B cell (primary cell): ENCODE results near the gene COL4A1. TPM values are rescaled to one million over a fixed set of nuclear protein-coding genes. Genes with fewer than 3 reads are reported as not detected.

Source experiments
- ATAC-seq: fragments of 200-7000 bp; cut with Tn5 transposase; one replicate; pipeline ENCODE4 v1.10.0; 2021; ENCODE audit warnings: low read depth, mild to moderate bottlenecking, moderate number of reproducible peaks, moderate library complexity
- CTCF ChIA-PET: fragments of 350-600 bp; sonication (Branson Sonifier 250); formaldehyde crosslinking; loops from one replicate; lab custom pipeline; 2021; ENCODE audit warnings: antibody characterized with exemption, inconsistent platforms; lab: Charles Lee
- POLR2A ChIA-PET: fragments of 350-600 bp; sonication (Branson Sonifier 250); formaldehyde crosslinking; loops from one replicate; lab custom pipeline; 2021; ENCODE audit warnings: antibody characterized with exemption; lab: Charles Lee
- DNase-seq: peaks from one replicate; pipeline ENCODE4 v3.0.0; 2013
- H2AFZ ChIP-seq: 2 replicates; pipeline ENCODE4 v1.6.1; 2012; ENCODE audit warnings: mild to moderate bottlenecking, low read depth, low read length; ENCODE audit not compliant: insufficient read depth, poor library complexity, severe bottlenecking
- H3K27ac ChIP-seq, 2 donors: 1 replicate in 1 of 2; 2 replicates in 1 of 2; pipeline ENCODE4 v1.5.1; 2012 to 2013; ENCODE audit warnings: low read length in 2 of 2, mild to moderate bottlenecking in 2 of 2, moderate library complexity in 1 of 2
- H3K27me3 ChIP-seq, 4 experiments: fragments of 200-600 bp in 1 of 4; sonication (generic) in 1 of 4; replicated peaks in 1 of 4; 1 replicate in 2 of 4; 2 replicates in 2 of 4; pipeline versions ENCODE4 v1.6.1 to v1.7.0; 2013 to 2016; ENCODE audit warnings: low read length in 3 of 4, mild to moderate bottlenecking in 2 of 4, mixed read lengths in 1 of 4, moderate library complexity in 1 of 4; ENCODE audit not compliant: insufficient read depth in 4 of 4, control insufficient read depth in 3 of 4; ENCODE audit errors: control extremely low read depth in 1 of 4
- H3K36me3 ChIP-seq, 2 experiments: replicated peaks in 1 of 2; 1 replicate in 1 of 2; 2 replicates in 1 of 2; pipeline versions ENCODE4 v1.6.1 to v1.7.1; 2013; ENCODE audit warnings: low read length in 1 of 2; ENCODE audit not compliant: insufficient read depth in 2 of 2, control insufficient read depth in 1 of 2; ENCODE audit errors: control extremely low read depth in 1 of 2, extremely low read depth in 1 of 2
- H3K4me1 ChIP-seq, 2 donors: fragments of 200-600 bp in 1 of 2; sonication (generic) in 1 of 2; 1 replicate in 1 of 2; 2 replicates in 1 of 2; pipeline versions ENCODE4 v1.5.1 to v1.6.1; 2013 to 2017; ENCODE audit warnings: low read length in 2 of 2; ENCODE audit not compliant: control insufficient read depth in 2 of 2, insufficient read depth in 2 of 2
- H3K4me2 ChIP-seq: replicated peaks from 2 replicates; pipeline ENCODE3; 2012; ENCODE audit warnings: mild to moderate bottlenecking, low read depth, low read length; ENCODE audit not compliant: poor library complexity, severe bottlenecking
- H3K4me3 ChIP-seq, 5 experiments: fragments of 200-600 bp in 1 of 5; sonication (generic) in 1 of 5; 1 replicate in 3 of 5; 2 replicates in 2 of 5; pipeline versions ENCODE4 v1.5.1 to v1.7.0; 2011 to 2016; ENCODE audit warnings: low read length in 4 of 5, mild to moderate bottlenecking in 4 of 5, low read depth in 2 of 5, control low read depth in 1 of 5, moderate library complexity in 1 of 5; ENCODE audit not compliant: insufficient read depth in 1 of 5; ENCODE audit errors: control extremely low read depth in 1 of 5, extremely low read depth in 1 of 5
- H3K79me2 ChIP-seq: fragments of 200-600 bp; sonication (generic); one replicate; pipeline ENCODE4 v1.6.0; 2016; ENCODE audit warnings: low read length; ENCODE audit not compliant: control insufficient read depth, insufficient read depth
- H3K9ac ChIP-seq: fragments of 200-600 bp; sonication (generic); 2 replicates; pipeline ENCODE4 v1.6.1; 2017; ENCODE audit warnings: mild to moderate bottlenecking, low read length, moderate library complexity
- H3K9me3 ChIP-seq, 3 donors: one replicate each; pipeline versions ENCODE4 v1.6.1 to v1.7.1; 2013; ENCODE audit warnings: low read length in 2 of 3; ENCODE audit not compliant: control insufficient read depth in 2 of 3, insufficient read depth in 1 of 3; ENCODE audit errors: control extremely low read depth in 1 of 3
- H4K20me1 ChIP-seq: 2 replicates; pipeline ENCODE4 v1.6.0; 2012; ENCODE audit warnings: mild to moderate bottlenecking, low read length; ENCODE audit not compliant: insufficient read depth, control insufficient read depth, poor library complexity, severe bottlenecking
- H3K27ac Mint-ChIP-seq: one replicate; pipeline ENCODE4 v1.8.0; 2021; ENCODE audit warnings: mixed read lengths
- H3K27me3 Mint-ChIP-seq: one replicate; pipeline ENCODE4 v1.8.0; 2021; ENCODE audit warnings: mixed read lengths
- H3K4me1 Mint-ChIP-seq: one replicate; pipeline ENCODE4 v1.8.0; 2021; ENCODE audit warnings: mixed read lengths
- H3K4me3 Mint-ChIP-seq: one replicate; pipeline ENCODE4 v1.8.0; 2021; ENCODE audit warnings: mixed read lengths
- H3K9me3 Mint-ChIP-seq: one replicate; pipeline ENCODE4 v1.8.0; 2022; ENCODE audit warnings: mixed read lengths; ENCODE audit not compliant: insufficient read depth
- CTCF ChIP-seq: fragments of 200-600 bp; IDR thresholded peaks from one replicate; pipeline ENCODE4 v1.8.0; 2022; ENCODE audit warnings: antibody characterized with exemption, mild to moderate bottlenecking
- EZH2 ChIP-seq: IDR thresholded peaks from 2 replicates; pipeline ENCODE4 v1.6.1; 2012; ENCODE audit warnings: borderline replicate concordance, low read depth, mild to moderate bottlenecking, moderate library complexity, low read length; ENCODE audit not compliant: insufficient read depth, poor library complexity, severe bottlenecking
- WGBS: methylation state at CpG from one replicate; pipeline ENCODE4 v1.1.5; 2013; ENCODE audit warnings: missing lambda C conversion rate; ENCODE audit not compliant: insufficient coverage; 5-methylcytosine and 5-hydroxymethylcytosine counted together
- intact Hi-C: fragments of 100-400 bp; cut with micrococcal nuclease; formaldehyde crosslinking; loops from one replicate; pipeline ENCODE4 v1.10.0; 2022
- polyA plus RNA-seq: library from polyadenylated mRNA; depleted of rRNA; stranded (reverse); fragments of >200 nt; gene quantifications from 2 replicates; pipeline ENCODE4 v1.2.3, GENCODE V29; 2012
- total RNA-seq, 2 donors: library from RNA; stranded (reverse); fragments of 120-200 nt in 1 of 2; gene quantifications; 1 replicate in 1 of 2; 2 replicates in 1 of 2; pipeline versions ENCODE4 v1.2.3 to v1.2.4, GENCODE V29; 2013 to 2022

Gene COL4A1
- total and polyA plus RNA-seq, 2 donors (not counting 1 experiment from before 2014, with no cell fraction given) = not detected

- peaks cover 2% of the 10 kb centered on the region for H3K9me3 Mint-ChIP-seq
- 92% methylated on average over 3 of the region's 3 CpGs for WGBS
- ChIA-PET CTCF (no interaction called here), POLR2A (no interaction called here)
- Histone ChIP-seq H3K4me1 (no peaks in the 10 kb centered on the region), H2AFZ (no peak overlapping the region), H3K79me2 (no peaks in the 10 kb centered on the region), H4K20me1 (no peaks in the 10 kb centered on the region), H3K9me3 (peaks cover 0 to 2% (median 0%) of the 10 kb centered on the region in 3 donors), H3K27ac (no peak overlapping the region), H3K4me2 (no peak overlapping the region), H3K9ac (no peak overlapping the region), H3K27me3 (peaks cover 0 to 11% (median 5%) of the 10 kb centered on the region in 4 experiments), H3K4me3 (no peak overlapping the region), H3K36me3 (no peaks in the 10 kb centered on the region)
- peaks cover 22% of the 10 kb centered on the region for H3K27me3 Mint-ChIP-seq
- no peak overlapping the region for H3K4me3 Mint-ChIP-seq
- H3K27ac Mint-ChIP-seq = no peak overlapping the region
- DNase-seq = no peak
- no peak for TF ChIP-seq CTCF
- TF ChIP-seq EZH2 = no peak
- no peak for ATAC-seq
- intact Hi-C loops = no loop called here
- H3K4me1 Mint-ChIP-seq = no peaks in the 10 kb centered on the region
Observed at GRCh38 chr13:110293649-110294048, 13.3 kb downstream of the COL4A1 start.

GRCh38 chr13:110293037-110293436 lies 13.9 kb downstream of the COL4A1 start:
- H3K9me3 Mint-ChIP-seq = peaks cover 2% of the 10 kb centered on the region
- Histone ChIP-seq H3K4me1 (no peaks in the 10 kb centered on the region), H2AFZ (no peak overlapping the region), H3K27me3 (peaks cover 0 to 5% (median 2%) of the 10 kb centered on the region in 4 experiments), H3K9ac (no peak overlapping the region), H3K4me3 (no peak overlapping the region), H3K79me2 (no peaks in the 10 kb centered on the region), H3K36me3 (no peaks in the 10 kb centered on the region), H4K20me1 (no peaks in the 10 kb centered on the region), H3K9me3 (no peaks in the 10 kb centered on the region), H3K27ac (no peak overlapping the region), H3K4me2 (no peak overlapping the region)
- CTCF ChIA-PET = no interaction called here
- no peak overlapping the region for H3K4me3 Mint-ChIP-seq
- DNase-seq = no peak
- intact Hi-C loops = no loop called here
- WGBS = 62% methylated on average over 2 of the region's 7 CpGs
- TF ChIP-seq EZH2 (no peak), CTCF (no peak)
- peaks cover 19% of the 10 kb centered on the region for H3K27me3 Mint-ChIP-seq
- no peak for ATAC-seq
- no peaks in the 10 kb centered on the region for H3K4me1 Mint-ChIP-seq
- POLR2A ChIA-PET = no interaction called here
- no peak overlapping the region for H3K27ac Mint-ChIP-seq
